Right lobe of liver (tissue), 4 donors: ENCODE measurements around the gene ASPG.

Experiments
- CTCF ChIP-seq, 4 donors: fragments of 200-600 bp in 3 of 4; fragments of 450-650 bp in 1 of 4; IDR thresholded peaks; one replicate each; pipeline versions ENCODE4 v1.5.1 to v1.8.0; 2016 to 2022; ENCODE audit warnings: antibody characterized with exemption in 4 of 4, mild to moderate bottlenecking in 2 of 4
- POLR2A ChIP-seq: fragments of 450-650 bp; IDR thresholded peaks from one replicate; pipeline ENCODE4 v1.6.1; 2017; ENCODE audit warnings: antibody characterized with exemption, mild to moderate bottlenecking
- donor health status: DM: no; HTN: no; CAD: no.
- donor health status: DM: no; HTN: no; CAD: no.
- donor health status: DM: no; HTN: yes; CAD: no.

- no peak for TF ChIP-seq CTCF (IDR thresholded peaks at IDR 0.05)
- no peak for TF ChIP-seq POLR2A
Measured at GRCh38 chr14:104047761-104048160, 37.7 kb upstream of the ASPG start.
